H1 (cell line): ENCODE measurements around the gene DMRT1. TPM values are rescaled to one million over a fixed set of nuclear protein-coding genes. Genes with fewer than 3 reads are reported as not detected.

Experiments used
- CTCF ChIA-PET: fragments of 300-600 bp; sonication (Branson Sonifier 250); formaldehyde crosslinking; loops from one replicate; lab custom pipeline; 2021; ENCODE audit not compliant: partially characterized antibody; lab: Charles Lee
- POLR2A ChIA-PET: fragments of 300-600 bp; sonication (Branson Sonifier 250); formaldehyde crosslinking; loops from one replicate; lab custom pipeline; 2021; ENCODE audit warnings: inconsistent platforms; ENCODE audit not compliant: partially characterized antibody; lab: Charles Lee
- DNase-seq, 2 experiments: peaks; one replicate each; pipeline versions ENCODE4 v3.0.0 to v3.0.0-alpha.2; 2010 to 2022; ENCODE audit warnings: low spot score in 2 of 2, low read depth in 1 of 2, mixed read lengths in 1 of 2
- FAIRE-seq: peaks from 2 replicates; lab custom pipeline; 2011; peaks lifted over from hg19 to GRCh38; lab: Jason Lieb, UNC
- H2AFZ ChIP-seq: 2 replicates; pipeline ENCODE4 v1.8.1; 2012; ENCODE audit warnings: low read length, inconsistent platforms
- H2AK5ac ChIP-seq: 2 replicates; pipeline ENCODE4 v1.6.1; 2013; ENCODE audit warnings: low read depth, low read length
- H2BK120ac ChIP-seq: replicated peaks from 2 replicates; pipeline ENCODE3; 2013; ENCODE audit warnings: low read depth, low read length, inconsistent platforms
- H2BK12ac ChIP-seq: 2 replicates; pipeline ENCODE4 v1.6.1; 2013; ENCODE audit warnings: low read depth, low read length
- H2BK15ac ChIP-seq: 2 replicates; pipeline ENCODE4 v1.6.1; 2013; ENCODE audit warnings: low read length
- H2BK20ac ChIP-seq: 2 replicates; pipeline ENCODE4 v1.6.1; 2013; ENCODE audit warnings: low read length
- H2BK5ac ChIP-seq: 2 replicates; pipeline ENCODE4 v1.6.1; 2013; ENCODE audit warnings: low read depth, low read length
- H3K14ac ChIP-seq: 2 replicates; pipeline ENCODE4 v1.6.1; 2013; ENCODE audit warnings: inconsistent platforms; ENCODE audit not compliant: insufficient read length
- H3K18ac ChIP-seq: 2 replicates; pipeline ENCODE4 v1.6.1; 2013; ENCODE audit warnings: low read length; ENCODE audit errors: extremely low read depth
- H3K23ac ChIP-seq: 2 replicates; pipeline ENCODE4 v1.6.1; 2013; ENCODE audit warnings: inconsistent platforms; ENCODE audit not compliant: insufficient read length
- H3K23me2 ChIP-seq: 2 replicates; pipeline ENCODE4 v1.6.1; 2013; ENCODE audit warnings: low read depth, low read length
- H3K27ac ChIP-seq: 2 replicates; pipeline ENCODE4 v1.6.1; 2011; ENCODE audit warnings: low read depth, low read length, inconsistent platforms
- H3K27me3 ChIP-seq, 4 experiments: replicated peaks in 1 of 4; 1 replicate in 1 of 4; 2 replicates in 3 of 4; pipeline versions ENCODE4 v1.6.1 to v1.8.1; 2011 to 2013; ENCODE audit warnings: low read length in 3 of 4, mild to moderate bottlenecking in 3 of 4, inconsistent platforms in 2 of 4, mixed read lengths in 2 of 4, moderate library complexity in 1 of 4; ENCODE audit not compliant: control insufficient read depth in 3 of 4, insufficient read depth in 3 of 4; ENCODE audit errors: extremely low read depth in 1 of 4
- H3K36me3 ChIP-seq, 4 experiments: 2 replicates each; pipeline versions ENCODE4 v1.6.1 to v1.8.1; 2011 to 2013; ENCODE audit warnings: mild to moderate bottlenecking in 4 of 4, low read length in 3 of 4, moderate library complexity in 2 of 4, control low read depth in 1 of 4, inconsistent platforms in 1 of 4; ENCODE audit not compliant: insufficient read depth in 4 of 4, control insufficient read depth in 2 of 4
- H3K4ac ChIP-seq: replicated peaks from 2 replicates; pipeline ENCODE3; 2013; ENCODE audit warnings: low read length, low read depth, mixed read lengths, inconsistent platforms; ENCODE audit not compliant: insufficient read length
- H3K4me1 ChIP-seq, 4 experiments: replicated peaks in 1 of 4; 1 replicate in 1 of 4; 2 replicates in 3 of 4; pipeline versions ENCODE4 v1.6.1 to v1.8.1; 2011 to 2013; ENCODE audit warnings: low read length in 3 of 4, inconsistent platforms in 2 of 4, mixed read lengths in 1 of 4; ENCODE audit not compliant: insufficient read depth in 4 of 4, control insufficient read depth in 3 of 4
- H3K4me2 ChIP-seq, 2 experiments: 2 replicates each; pipeline versions ENCODE4 v1.6.1 to v1.8.1; 2011 to 2013; ENCODE audit warnings: low read depth in 2 of 2, low read length in 2 of 2, control low read depth in 1 of 2, inconsistent platforms in 1 of 2, mild to moderate bottlenecking in 1 of 2; ENCODE audit not compliant: insufficient read depth in 1 of 2
- H3K4me3 ChIP-seq, 4 experiments: fragments of 200-600, 300-600 bp in 1 of 4; sonication (generic), shearing (Covaris generic), sonication (Bioruptor Twin) in 1 of 4; 2 replicates each; pipeline versions ENCODE4 v1.5.1 to v1.8.1; 2011 to 2016; ENCODE audit warnings: low read length in 4 of 4, low read depth in 3 of 4, control low read depth in 2 of 4, inconsistent platforms in 2 of 4, mild to moderate bottlenecking in 2 of 4, mixed read lengths in 1 of 4, moderate library complexity in 1 of 4; ENCODE audit not compliant: insufficient read depth in 2 of 4; ENCODE audit errors: extremely low read depth in 1 of 4
- H3K56ac ChIP-seq: replicated peaks from 2 replicates; pipeline ENCODE3; 2013; ENCODE audit warnings: low read depth, mild to moderate bottlenecking, mixed read lengths, low read length, inconsistent platforms; ENCODE audit not compliant: insufficient read length
- H3K79me1 ChIP-seq: 2 replicates; pipeline ENCODE4 v1.6.1; 2013; ENCODE audit warnings: low read depth, low read length, control low read depth
- H3K79me2 ChIP-seq, 2 experiments: 2 replicates each; pipeline versions ENCODE4 v1.6.1 to v1.8.1; 2012 to 2013; ENCODE audit warnings: low read length in 2 of 2, mild to moderate bottlenecking in 2 of 2, inconsistent platforms in 1 of 2; ENCODE audit not compliant: insufficient read depth in 2 of 2, control insufficient read depth in 1 of 2
- H3K9ac ChIP-seq, 4 experiments: replicated peaks in 1 of 4; 1 replicate in 1 of 4; 2 replicates in 3 of 4; pipeline versions ENCODE4 v1.6.1 to v1.8.1; 2011 to 2013; ENCODE audit warnings: low read depth in 3 of 4, low read length in 3 of 4, control low read depth in 2 of 4, mild to moderate bottlenecking in 2 of 4, moderate library complexity in 2 of 4, inconsistent platforms in 1 of 4; ENCODE audit errors: extremely low read depth in 1 of 4
- H3K9me3 ChIP-seq, 2 experiments: 2 replicates each; pipeline versions ENCODE4 v1.6.1 to v1.8.1; 2012 to 2013; ENCODE audit warnings: mild to moderate bottlenecking in 2 of 2, moderate library complexity in 2 of 2, control low read depth in 1 of 2, inconsistent platforms in 1 of 2, low read depth in 1 of 2, low read length in 1 of 2, mixed read lengths in 1 of 2; ENCODE audit not compliant: insufficient read depth in 2 of 2
- H4K20me1 ChIP-seq, 2 experiments: replicated peaks in 1 of 2; 2 replicates each; pipeline versions ENCODE3 to v1.8.1; 2011 to 2013; ENCODE audit warnings: inconsistent platforms in 2 of 2, low read length in 2 of 2, mild to moderate bottlenecking in 1 of 2; ENCODE audit not compliant: insufficient read depth in 2 of 2, control insufficient read depth in 1 of 2
- H4K5ac ChIP-seq: 2 replicates; pipeline ENCODE4 v1.6.1; 2013; ENCODE audit warnings: low read length, low read depth, mixed read lengths, inconsistent platforms; ENCODE audit not compliant: insufficient read length
- H4K8ac ChIP-seq: 2 replicates; pipeline ENCODE4 v1.8.0; 2013; ENCODE audit warnings: mild to moderate bottlenecking, moderate library complexity, low read length, inconsistent platforms; ENCODE audit not compliant: insufficient read depth; ENCODE audit errors: extremely low read depth
- H4K91ac ChIP-seq: replicated peaks from 2 replicates; pipeline ENCODE3; 2013; ENCODE audit warnings: low read length, mixed read lengths, inconsistent platforms; ENCODE audit not compliant: insufficient read length
- MAX ChIP-seq: IDR thresholded peaks from 2 replicates; pipeline ENCODE4 v1.6.1; 2012; ENCODE audit warnings: inconsistent platforms
- TBP ChIP-seq: IDR thresholded peaks from 2 replicates; pipeline ENCODE4 v1.6.1; 2011; ENCODE audit warnings: low read depth, low read length, improper control_type of control experiment
- WGBS, 2 experiments: shearing (Covaris generic) in 1 of 2; methylation state at CpG; one replicate each; pipeline versions ENCODE4 v1.1.6 to v1.1.7; 2013 to 2015; ENCODE audit warnings: low lambda C conversion rate in 2 of 2, mixed read lengths in 2 of 2, inconsistent platforms in 1 of 2, low coverage in 1 of 2, missing lambda C conversion rate in 1 of 2; ENCODE audit not compliant: insufficient replicate concordance in 2 of 2, insufficient coverage in 1 of 2, insufficient read length in 1 of 2; ENCODE audit errors: extremely low coverage in 1 of 2, missing lambda C conversion rate in 1 of 2; 5-methylcytosine and 5-hydroxymethylcytosine counted together
- polyA plus RNA-seq, 7 experiments: library from polyadenylated mRNA; depleted of rRNA in 3 of 7; stranded (reverse) in 5 of 7; unstranded in 2 of 7; fragments of >200 nt in 5 of 7; fragments of 200-250 nt in 2 of 7; gene quantifications; 1 replicate in 5 of 7; 2 replicates in 1 of 7; 4 replicates in 1 of 7; pipeline versions ENCODE4 v1.2.1 to v1.2.3, GENCODE V29; 2011 to 2013; ENCODE audit warnings: missing spikeins in 2 of 7, mixed read lengths in 2 of 7
- total RNA-seq: library from RNA; stranded (reverse); fragmentation: NEBNext Ultra II Directional; extraction: Animal tissue kit (Norgen Biotek cat#: 25700); gene quantifications from 2 replicates; pipeline ENCODE4 v1.2.1, GENCODE V29; 2021
- TF ChIP-seq, protein P1 (sequence below): IDR thresholded peaks from 2 replicates; pipeline ENCODE4 v1.6.1; 2012; ENCODE audit warnings: inconsistent platforms

DMRT1 gene
- total and polyA plus RNA-seq, 2 of the 8 experiments (the other 6 are each of a cell fraction or from before 2014, with no cell fraction given), result 0.15 TPM; not detected in 1

DNA sequence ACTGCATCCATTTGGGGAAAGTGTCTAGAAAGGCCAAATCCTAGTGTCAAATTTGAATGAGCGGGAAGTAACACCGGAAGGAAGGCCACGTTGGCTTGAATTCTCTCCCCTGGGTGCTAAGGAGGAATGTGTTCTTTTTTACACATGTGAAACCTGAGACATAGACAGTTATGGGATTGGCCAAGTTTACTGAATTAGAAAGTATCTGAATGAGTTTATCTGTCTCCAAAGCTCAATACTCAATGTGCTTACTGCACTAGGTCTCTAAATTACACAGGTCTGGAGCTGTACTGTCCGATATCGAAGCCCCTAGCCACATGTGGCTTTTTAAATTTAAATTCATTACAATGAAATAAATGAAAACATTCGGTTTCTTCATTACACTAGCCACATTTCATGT lies 6.0 kb downstream of the DMRT1 start:
- H3K9ac ChIP-seq, result no peak overlapping the region
- H4K5ac ChIP-seq, result no peak overlapping the region
- H4K8ac ChIP-seq, result no peak overlapping the region
- no peak overlapping the region for H3K4me2 ChIP-seq
- no peaks in the 10 kb centered on the region for H3K9me3 ChIP-seq
- H3K27me3 ChIP-seq, result peaks cover 24 to 48% (median 45%) of the 10 kb centered on the region in 4 experiments
- no peak overlapping the region for H3K23ac ChIP-seq
- no peak overlapping the region for H3K56ac ChIP-seq
- no peak overlapping the region for H2BK5ac ChIP-seq
- no peaks in the 10 kb centered on the region for H3K79me1 ChIP-seq
- H3K14ac ChIP-seq, result no peak overlapping the region
- H3K79me2 ChIP-seq, result no peaks in the 10 kb centered on the region
- WGBS, 2 experiments, result 46% methylated on average over 6 of the region's 6 CpGs; no CpG with 5 or more reads in 1 of the 2 experiments
- ChIA-PET CTCF (interaction anchor here (0.7 to 2.2 kb wide), 10 partner anchors 15 to 472 kb away, joined by 3 to 6 read pairs (median 3); no protein-coding TSS in a partner anchor), POLR2A (interaction anchor here (1.7 kb wide), 1 partner anchor 21 kb away, joined by 3 read pairs; no protein-coding TSS in a partner anchor)
- no peak overlapping the region for H3K4me3 ChIP-seq
- H2AK5ac ChIP-seq, result no peak overlapping the region
- H2BK20ac ChIP-seq, result no peak overlapping the region
- no peaks in the 10 kb centered on the region for H4K20me1 ChIP-seq
- H3K27ac ChIP-seq, result no peak overlapping the region
- H3K4me1 ChIP-seq, result peaks cover 0 to 3% (median 0%) of the 10 kb centered on the region in 4 experiments; a peak in 3 of 7 replicates
- no peak overlapping the region for H2BK12ac ChIP-seq
- no peak overlapping the region for H4K91ac ChIP-seq
- H2AFZ ChIP-seq, result no peak overlapping the region
- no peaks in the 10 kb centered on the region; a peak in 1 of 8 replicates for H3K36me3 ChIP-seq
- H2BK15ac ChIP-seq, result no peak overlapping the region
- H3K18ac ChIP-seq, result no peak overlapping the region
- H2BK120ac ChIP-seq, result no peak overlapping the region
- H3K23me2 ChIP-seq, result peaks cover 3% of the 10 kb centered on the region; the same call in 1 of the 2 replicates
- no peak for FAIRE-seq
- TF ChIP-seq, protein P1, sequence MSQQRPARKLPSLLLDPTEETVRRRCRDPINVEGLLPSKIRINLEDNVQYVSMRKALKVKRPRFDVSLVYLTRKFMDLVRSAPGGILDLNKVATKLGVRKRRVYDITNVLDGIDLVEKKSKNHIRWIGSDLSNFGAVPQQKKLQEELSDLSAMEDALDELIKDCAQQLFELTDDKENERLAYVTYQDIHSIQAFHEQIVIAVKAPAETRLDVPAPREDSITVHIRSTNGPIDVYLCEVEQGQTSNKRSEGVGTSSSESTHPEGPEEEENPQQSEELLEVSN, result peak; percentile 72
- TF ChIP-seq TBP (no peak), MAX (0 out of 2 replicates have a peak, but pooled peaks have one; percentile 9)
- TF ChIP-seq, all 59 proteins: peak for 2
- H3K4ac ChIP-seq, result no peak overlapping the region
- DNase-seq, result no peak
